ENCODE results near the gene GFER. TPM values are rescaled to one million over a fixed set of nuclear protein-coding genes. Genes with fewer than 3 reads are reported as not detected.

Gene GFER
- total and polyA plus RNA-seq, 10 of the 15 experiments (the other 5 are each of a cell fraction or from before 2014, with no cell fraction given): 2.4 to 57.7 (median 31.3) TPM

GRCh38 chr16:1991135-1991551, 7.2 kb downstream of the GFER start (continued):
- peak; percentile 96 for TF ChIP-seq MAX (IDR thresholded peaks at IDR 0.05; ENCODE audit: low read depth, low read length)
- TF ChIP-seq TCF12 (IDR thresholded peaks at IDR 0.05; ENCODE audit: low read depth, low read length): 0 out of 2 replicates have a peak, but pooled peaks have one; percentile 9
- TF ChIP-seq STAT1 (conservative IDR thresholded peaks at IDR 0.05): no peak
- TF ChIP-seq SMC3 (IDR thresholded peaks at IDR 0.05; ENCODE audit: borderline replicate concordance, low read length): no peak
- no peak for TF ChIP-seq TBL1XR1 (IDR thresholded peaks at IDR 0.05; ENCODE audit: low read depth, low read length)
- no peak for TF ChIP-seq CBFB (IDR thresholded peaks at IDR 0.05; ENCODE audit: low read depth)
- TF ChIP-seq ZBTB33 (IDR thresholded peaks at IDR 0.05): no peak
- TF ChIP-seq ZBTB40 (IDR thresholded peaks at IDR 0.05; ENCODE audit: borderline replicate concordance): no peak
- no peak for TF ChIP-seq CBX5 (IDR thresholded peaks at IDR 0.05; ENCODE audit: low read depth)
- TF ChIP-seq MYB (IDR thresholded peaks at IDR 0.05; ENCODE audit: borderline replicate concordance, low read depth, low read length): no peak
- TF ChIP-seq BCL3 (IDR thresholded peaks at IDR 0.05; ENCODE audit: borderline replicate concordance, insufficient read depth, low read depth, low read length, poor library complexity, severe bottlenecking): no peak
- no peak for TF ChIP-seq ATF3 (IDR thresholded peaks at IDR 0.05; ENCODE audit: borderline replicate concordance, extremely low read depth, low read depth, low read length)
- TF ChIP-seq GATAD2B (conservative IDR thresholded peaks at IDR 0.05; ENCODE audit: low read depth): no peak
- TF ChIP-seq FOXK2 (IDR thresholded peaks at IDR 0.05): no peak
- TF ChIP-seq SRF (IDR thresholded peaks at IDR 0.05; ENCODE audit: low read depth in 2 of 2, low read length in 2 of 2): no peak
- TF ChIP-seq NRF1 (conservative IDR thresholded peaks at IDR 0.05; ENCODE audit: low read depth, low read length): no peak
- no peak; the same call in 1 of the 2 replicates for TF ChIP-seq CREM (IDR thresholded peaks at IDR 0.05; ENCODE audit: low read depth)
- no peak for TF ChIP-seq TCF3 (IDR thresholded peaks at IDR 0.05; ENCODE audit: borderline replicate concordance, insufficient read depth, low read depth, low read length)
- TF ChIP-seq ZNF687 (IDR thresholded peaks at IDR 0.05): peak; percentile 89
